Colonic mucosa (tissue), 4 donors: ENCODE data around the gene SPINDOC. TPM values are rescaled to one million over a fixed set of nuclear protein-coding genes. Genes with fewer than 3 reads are reported as not detected.
"Not testable (repeated sequence)": the region's sequence is repeated elsewhere in the genome, so short reads cannot be mapped to it uniquely, and the experiment has no call there.

Source experiments
- DNase-seq: peaks from one replicate; pipeline ENCODE4 v3.0.0-alpha.2; 2020
- H3K27ac ChIP-seq: fragments of 200-600 bp; one replicate; pipeline ENCODE4 v1.8.0; 2021
- H3K27me3 ChIP-seq: fragments of 200-600 bp; one replicate; pipeline ENCODE4 v1.8.0; 2021
- H3K36me3 ChIP-seq: fragments of 200-600 bp; one replicate; pipeline ENCODE4 v1.8.0; 2021
- H3K4me1 ChIP-seq: fragments of 200-600 bp; one replicate; pipeline ENCODE4 v1.8.0; 2021; ENCODE audit warnings: mild to moderate bottlenecking
- H3K4me3 ChIP-seq: fragments of 200-600 bp; one replicate; pipeline ENCODE4 v1.8.0; 2021
- H3K9ac ChIP-seq, 2 donors: one replicate each; pipeline ENCODE4 v1.7.0; 2013; ENCODE audit warnings: control low read depth in 2 of 2, low read depth in 2 of 2, low read length in 2 of 2
- H3K9me3 ChIP-seq: fragments of 200-600 bp; one replicate; pipeline ENCODE4 v1.8.0; 2021
- intact Hi-C: fragments of 100-400 bp; cut with DNase I; formaldehyde crosslinking; loops from one replicate; pipeline ENCODE4 v1.14.1; 2022
- total RNA-seq, 2 donors: library from RNA; stranded (reverse); fragmentation: NEBNext Ultra II Directional in 1 of 2; extraction: Animal tissue kit (Norgen Biotek cat#: 25700) in 1 of 2; gene quantifications; one replicate each; pipeline ENCODE4 v1.2.1, GENCODE V29; 2021
- TF ChIP-seq, protein P1 (sequence below): fragments of 200-600 bp; IDR thresholded peaks from one replicate; pipeline ENCODE4 v1.8.0; 2022; ENCODE audit warnings: antibody characterized with exemption, mild to moderate bottlenecking
- donor health status: healthy.
- donor health status: DM: no; HTN: no; CAD: no.
- donor health status: DM: no; HTN: no; CAD: no.

Gene SPINDOC
- total RNA-seq, 2 donors from 2014 or later, result 9.3 to 11.8 TPM

DNA sequence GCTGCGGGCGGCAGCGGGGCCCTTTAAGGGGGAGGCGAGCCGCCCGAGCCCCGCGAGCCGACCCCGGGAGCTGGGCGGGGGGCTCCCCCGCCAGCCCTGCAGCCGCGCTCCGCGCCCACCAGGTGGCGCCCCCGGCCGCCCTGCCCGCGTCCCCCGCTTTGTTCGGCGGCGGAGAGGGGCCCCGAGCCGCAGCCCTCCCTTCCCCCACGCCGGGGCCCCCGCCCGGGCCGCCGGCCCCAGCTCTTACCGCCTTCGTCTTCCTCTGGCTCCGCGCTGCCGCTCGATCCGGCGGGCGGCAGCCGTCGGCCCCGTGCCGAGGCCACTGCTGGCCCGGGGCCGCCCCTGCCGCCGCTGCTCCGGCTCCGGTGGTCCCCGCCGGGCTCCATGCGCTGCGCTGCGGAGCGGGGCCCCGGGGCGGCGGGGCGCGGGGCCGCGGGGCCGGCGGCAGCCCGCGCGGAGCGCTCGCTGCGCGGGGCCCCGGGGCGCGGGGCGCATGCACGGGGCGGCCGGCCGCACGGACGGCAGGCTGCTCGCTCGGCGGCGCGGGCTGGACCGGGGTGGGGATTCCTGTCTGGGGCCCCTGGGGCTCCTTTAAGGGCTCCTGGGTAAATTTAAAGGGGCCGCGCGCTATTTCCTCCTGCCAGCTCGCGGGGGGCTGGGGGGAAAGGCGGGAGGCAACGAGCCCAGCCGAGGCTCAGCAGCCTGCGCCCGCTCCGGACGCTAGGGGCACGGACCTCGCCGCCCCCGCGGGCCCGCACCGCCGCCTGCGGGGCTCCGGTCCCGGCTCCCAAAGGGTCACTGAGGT lies 44.8 kb upstream of the SPINDOC start, which contains the start of gene ZFTA:
ZFTA (minus strand) TSS at position 539 of the 805 bp plus-strand sequence; CDS start at position 386, 153 bp downstream.
- Histone ChIP-seq H3K4me1 (peaks cover 27% of the 10 kb centered on the region), H3K9ac (peak within 1 kb of the TSS; percentile 52 to 76), H3K27me3 (peaks cover 7% of the 10 kb centered on the region), H3K9me3 (no peaks in the 10 kb centered on the region), H3K4me3 (peak within 1 kb of the TSS; percentile 79), H3K27ac (peak within 1 kb of the TSS; percentile 67), H3K36me3 (no peaks in the 10 kb centered on the region)
- TF ChIP-seq, protein P1, sequence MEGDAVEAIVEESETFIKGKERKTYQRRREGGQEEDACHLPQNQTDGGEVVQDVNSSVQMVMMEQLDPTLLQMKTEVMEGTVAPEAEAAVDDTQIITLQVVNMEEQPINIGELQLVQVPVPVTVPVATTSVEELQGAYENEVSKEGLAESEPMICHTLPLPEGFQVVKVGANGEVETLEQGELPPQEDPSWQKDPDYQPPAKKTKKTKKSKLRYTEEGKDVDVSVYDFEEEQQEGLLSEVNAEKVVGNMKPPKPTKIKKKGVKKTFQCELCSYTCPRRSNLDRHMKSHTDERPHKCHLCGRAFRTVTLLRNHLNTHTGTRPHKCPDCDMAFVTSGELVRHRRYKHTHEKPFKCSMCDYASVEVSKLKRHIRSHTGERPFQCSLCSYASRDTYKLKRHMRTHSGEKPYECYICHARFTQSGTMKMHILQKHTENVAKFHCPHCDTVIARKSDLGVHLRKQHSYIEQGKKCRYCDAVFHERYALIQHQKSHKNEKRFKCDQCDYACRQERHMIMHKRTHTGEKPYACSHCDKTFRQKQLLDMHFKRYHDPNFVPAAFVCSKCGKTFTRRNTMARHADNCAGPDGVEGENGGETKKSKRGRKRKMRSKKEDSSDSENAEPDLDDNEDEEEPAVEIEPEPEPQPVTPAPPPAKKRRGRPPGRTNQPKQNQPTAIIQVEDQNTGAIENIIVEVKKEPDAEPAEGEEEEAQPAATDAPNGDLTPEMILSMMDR, result no peak
- DNase-seq, result peak; percentile 71
- intact Hi-C loops, result loop anchor here (5.0 kb wide), 2 partner anchors 69 to 174 kb away; partner anchors contain the start of gene MARK2

DNA sequence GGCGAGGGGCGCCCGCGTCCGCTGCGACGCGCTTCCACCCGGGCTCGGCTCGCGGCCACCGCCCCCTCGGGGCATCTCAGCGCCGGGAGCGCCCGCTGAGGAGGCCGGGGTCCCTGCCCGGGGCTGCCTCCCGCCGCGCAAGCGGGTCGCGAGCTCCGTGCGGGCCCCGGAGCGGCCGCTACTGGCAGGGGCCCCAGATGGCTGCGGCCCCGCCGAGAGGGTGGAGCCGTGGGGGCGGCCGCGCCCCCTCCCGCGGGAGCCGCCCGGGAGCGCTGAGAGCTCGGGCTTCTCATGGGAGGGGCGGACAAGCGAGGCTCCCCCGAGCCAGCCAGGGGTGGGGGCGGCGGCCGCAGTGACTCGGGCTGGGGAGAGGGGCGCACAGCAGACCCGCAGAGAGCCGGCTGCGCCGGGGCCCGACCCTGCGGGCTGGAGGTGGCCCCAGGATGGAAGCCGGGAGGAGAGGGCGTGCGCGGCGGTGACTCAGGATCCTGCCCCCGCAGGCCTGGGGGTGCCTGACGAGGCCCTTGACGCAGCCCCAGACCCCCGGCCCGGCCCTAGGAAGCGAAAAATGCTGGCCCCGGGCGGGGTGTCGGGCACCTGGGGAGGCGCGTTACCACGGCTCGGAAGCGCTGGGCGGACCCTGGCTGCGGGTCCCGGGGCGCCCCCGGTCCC lies 44.1 kb upstream of the SPINDOC start:
- no peaks in the 10 kb centered on the region for H3K36me3 ChIP-seq
- TF ChIP-seq, protein P1, result no peak
- peaks cover 27% of the 10 kb centered on the region for H3K4me1 ChIP-seq
- DNase-seq, result peak; percentile 32
- peak overlapping the region; percentile 26 to 73 for H3K9ac ChIP-seq
- peak overlapping the region; percentile 27 for H3K27ac ChIP-seq
- intact Hi-C loops, result loop anchor here (5.0 kb wide), 2 partner anchors 68 to 173 kb away; partner anchors contain the start of gene MARK2
- peak overlapping the region; percentile 79 for H3K4me3 ChIP-seq
- no peaks in the 10 kb centered on the region for H3K9me3 ChIP-seq
- peaks cover 7% of the 10 kb centered on the region for H3K27me3 ChIP-seq

DNA sequence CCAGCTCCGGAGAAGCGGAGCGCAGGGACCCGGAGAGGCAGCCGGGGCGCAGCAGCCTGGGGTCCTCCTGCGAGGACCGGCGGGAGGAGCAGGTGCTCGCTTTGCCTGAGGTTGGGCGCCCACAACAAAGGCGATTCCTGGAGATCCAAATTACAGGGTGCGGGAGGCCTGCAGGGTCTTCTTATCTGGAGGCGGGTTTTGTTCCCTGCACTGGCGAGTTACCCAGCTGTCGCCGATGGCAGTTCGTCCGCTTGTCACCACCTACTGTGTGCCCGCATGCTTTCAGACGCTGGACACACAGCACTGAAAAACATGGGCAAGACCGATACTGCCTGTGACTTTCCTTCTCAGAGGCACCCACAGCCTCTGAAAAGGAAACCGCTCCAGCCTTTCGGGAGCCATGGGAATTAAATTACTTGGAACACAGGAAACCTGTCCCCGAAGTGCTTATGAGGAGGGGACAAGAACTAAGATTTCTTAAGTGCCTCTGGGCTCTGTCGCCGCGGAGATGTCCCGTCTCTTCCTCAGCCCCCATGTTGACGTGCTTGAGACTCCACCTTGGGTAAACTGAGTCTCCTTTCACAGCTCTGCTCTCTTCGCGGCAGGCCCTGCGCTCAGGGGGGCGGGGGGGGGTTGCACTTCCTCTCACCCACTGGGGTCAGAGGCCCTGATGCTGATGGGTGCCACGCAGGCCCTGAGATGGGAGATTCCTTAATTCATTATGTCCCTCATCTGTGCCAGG lies 43.4 kb upstream of the SPINDOC start:
- TF ChIP-seq, protein P1, result no peak
- no peak for DNase-seq
- Histone ChIP-seq H3K9ac (peak overlapping the region; percentile 26 to 73), H3K9me3 (no peaks in the 10 kb centered on the region), H3K4me1 (peaks cover 23% of the 10 kb centered on the region), H3K27me3 (peaks cover 7% of the 10 kb centered on the region), H3K36me3 (no peaks in the 10 kb centered on the region), H3K27ac (no peak overlapping the region), H3K4me3 (peak overlapping the region; percentile 79)
- intact Hi-C loops, result loop anchor here (5.0 kb wide), 2 partner anchors 67 to 172 kb away; partner anchors contain the start of gene MARK2

DNA sequence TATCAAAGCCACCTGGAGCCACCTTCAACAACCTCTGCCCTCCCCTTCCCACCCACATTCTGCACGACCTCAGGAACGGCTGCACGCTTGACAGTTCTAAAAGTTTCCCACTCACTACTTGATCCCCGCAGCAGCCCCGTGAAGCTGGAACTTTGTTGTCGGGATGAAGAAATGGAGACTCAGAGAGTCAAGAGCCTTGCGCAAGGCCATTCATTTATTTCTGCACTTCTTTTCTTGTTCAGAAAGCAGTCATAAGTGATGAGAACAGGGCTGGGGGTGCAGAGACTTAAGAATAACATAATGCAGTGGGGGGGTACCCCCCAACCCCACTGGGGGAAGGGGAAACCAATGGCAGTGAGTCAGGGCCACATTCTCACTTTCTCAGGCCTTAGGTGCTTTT lies 42.5 kb upstream of the SPINDOC start:
- Histone ChIP-seq H3K4me3 (no peak overlapping the region), H3K9me3 (no peaks in the 10 kb centered on the region), H3K4me1 (peaks cover 18% of the 10 kb centered on the region), H3K27me3 (peaks cover 7% of the 10 kb centered on the region), H3K9ac (no peak overlapping the region), H3K27ac (no peak overlapping the region), H3K36me3 (no peaks in the 10 kb centered on the region)
- TF ChIP-seq, protein P1, result no peak
- DNase-seq, result no peak
- intact Hi-C loops, result no loop called here

DNA sequence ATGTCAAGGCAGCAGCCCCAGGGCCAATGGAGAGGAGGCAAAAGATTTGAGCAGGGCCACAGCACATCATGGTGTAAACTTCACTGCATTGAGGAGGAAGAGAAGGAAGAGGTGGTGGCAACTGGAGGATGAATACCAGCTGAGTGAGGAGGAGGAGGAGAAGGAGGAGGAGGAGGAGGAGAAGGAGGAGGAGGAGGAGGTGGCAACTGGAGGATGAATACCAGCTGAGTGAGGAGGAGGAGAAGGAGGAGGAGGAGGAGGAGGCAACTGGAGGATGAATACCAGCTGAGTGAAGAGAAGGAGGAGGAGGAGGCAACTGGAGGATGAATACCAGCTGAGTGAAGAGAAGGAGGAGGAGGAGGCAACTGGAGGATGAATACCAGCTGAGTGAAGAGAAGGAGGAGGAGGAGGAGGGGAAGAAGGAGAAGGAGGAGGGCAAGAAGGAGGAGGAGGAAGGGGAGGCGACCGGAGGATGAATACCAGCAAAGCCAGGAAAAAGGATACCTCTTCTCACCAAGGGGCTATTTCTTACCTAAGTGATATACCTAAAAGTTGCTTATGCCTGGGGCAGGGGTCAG lies 41.4 kb upstream of the SPINDOC start:
- H3K4me1 ChIP-seq, result peaks cover 12% of the 10 kb centered on the region
- H3K27me3 ChIP-seq, H3K4me3 ChIP-seq, H3K9me3 ChIP-seq, H3K36me3 ChIP-seq, DNase-seq, intact Hi-C loops, H3K9ac ChIP-seq, H3K27ac ChIP-seq: not testable (repeated sequence)
